Activated naive CD8-positive, alpha-beta T cell treated with anti-CD3 and anti-CD28 coated beads, Interleukin-2, amount 50 U/mL, for 16 hours (primary cell): Measurements from ENCODE around the gene SLC7A7.
"Not testable (repeated sequence)": the region's sequence is repeated elsewhere in the genome, so short reads cannot be mapped to it uniquely, and the experiment has no call there.

Source experiments
- DNase-seq: peaks from one replicate; pipeline ENCODE4 v3.0.0-alpha.2; 2020; ENCODE audit warnings: low read depth, low spot score

Gene SLC7A7

GRCh38 chr14:22757972-22758650, 57.1 kb downstream of the SLC7A7 start:
- not testable (repeated sequence) for DNase-seq

- DNase-seq: no peak
Observed at GRCh38 chr14:22753586-22753985, 61.6 kb downstream of the SLC7A7 start.

- no peak for DNase-seq
Observed at GRCh38 chr14:22752422-22752821, 62.8 kb downstream of the SLC7A7 start.

- DNase-seq: no peak
Observed at GRCh38 chr14:22748631-22749068, 66.6 kb downstream of the SLC7A7 start.

- no peak for DNase-seq
Observed at GRCh38 chr14:22748206-22748605, 67.0 kb downstream of the SLC7A7 start.

- no peak for DNase-seq
Observed at GRCh38 chr14:22747769-22748168, 67.5 kb downstream of the SLC7A7 start.

GRCh38 chr14:22740020-22740419, 75.2 kb downstream of the SLC7A7 start:
- no peak for DNase-seq

GRCh38 chr14:22739423-22739822, 75.8 kb downstream of the SLC7A7 start:
- DNase-seq: no peak

GRCh38 chr14:22737052-22737451, 78.2 kb downstream of the SLC7A7 start:
- DNase-seq: no peak

- not testable (repeated sequence) for DNase-seq
Observed at GRCh38 chr14:22736384-22736783, 78.9 kb downstream of the SLC7A7 start.

GRCh38 chr14:22735096-22735495, 80.1 kb downstream of the SLC7A7 start:
- no peak for DNase-seq

- no peak for DNase-seq
Observed at GRCh38 chr14:22733829-22734228, 81.4 kb downstream of the SLC7A7 start.

GRCh38 chr14:22732062-22732461, 83.2 kb downstream of the SLC7A7 start:
- not testable (repeated sequence) for DNase-seq

- DNase-seq: no peak
Observed at GRCh38 chr14:22726012-22726411, 89.2 kb downstream of the SLC7A7 start.

GRCh38 chr14:22725374-22725773, 89.9 kb downstream of the SLC7A7 start:
- DNase-seq: not testable (repeated sequence)

GRCh38 chr14:22724847-22725246, 90.4 kb downstream of the SLC7A7 start:
- DNase-seq: not testable (repeated sequence)

- no peak for DNase-seq
Observed at GRCh38 chr14:22723815-22724214, 91.4 kb downstream of the SLC7A7 start.
